Cerebellar nuclear complex (tissue), 1 donor: ENCODE results near the gene SORL1.
"Not testable (repeated sequence)": the region's sequence is repeated elsewhere in the genome, so short reads cannot be mapped to it uniquely, and the experiment has no call there.

ENCODE experiments used
- DNase-seq, 2 experiments: peaks; one replicate each; lab custom pipeline; 2025; lab: John Stamatoyannopoulos, UW

The SORL1 gene

GRCh38 chr11:121451986-121452608 is at the start of gene SORL1:
TSS of gene SORL1 (plus strand) at chr11:121452314. CDS start at chr11:121452332, 18 bp downstream.
- peak in 1 of 2 experiments; percentile 39 for DNase-seq

GRCh38 chr11:121405646-121406045 is 46.5 kb upstream of the SORL1 start:
- no peak for DNase-seq

DNA sequence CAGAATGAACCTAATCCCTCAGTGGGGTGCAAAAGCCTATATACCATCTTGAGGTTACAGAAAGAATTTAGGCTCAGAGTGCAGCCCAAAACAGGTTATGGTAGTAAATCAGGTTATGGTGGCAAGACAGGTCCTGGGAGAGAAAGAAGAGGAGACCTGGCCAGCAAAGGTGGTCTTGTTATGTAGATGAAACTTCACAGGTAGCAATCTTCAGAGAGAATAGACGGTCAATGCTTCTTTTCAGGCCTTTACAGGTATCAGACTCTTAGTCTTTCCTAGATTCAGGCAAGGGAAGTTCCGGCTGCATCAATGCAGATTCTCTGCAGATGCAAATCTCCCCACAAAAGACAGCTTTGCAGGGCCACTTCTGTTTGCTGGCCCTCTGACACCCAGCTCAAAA is 45.8 kb upstream of the SORL1 start:
- DNase-seq, result no peak

GRCh38 chr11:121408830-121409229 is 43.3 kb upstream of the SORL1 start:
- no peak for DNase-seq

DNA sequence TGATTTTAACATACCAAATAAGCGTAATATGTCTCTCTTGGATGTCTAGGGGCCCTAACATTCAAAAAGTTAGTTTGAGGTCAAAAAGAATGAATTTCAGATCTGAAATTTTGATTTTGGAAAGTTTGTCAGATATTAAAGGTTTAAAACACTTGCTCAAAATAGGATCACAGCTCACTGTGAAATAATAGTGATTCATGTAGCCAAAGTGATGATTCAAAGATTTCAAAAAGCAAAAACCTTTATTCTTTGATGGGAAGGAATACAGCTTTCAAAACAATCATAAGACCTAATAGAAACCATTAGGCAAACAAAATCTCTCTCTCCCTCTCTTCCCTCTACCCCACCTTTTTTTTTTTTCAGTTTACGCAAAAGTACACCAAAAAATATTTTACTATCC is 42.1 kb upstream of the SORL1 start:
- DNase-seq, result not testable (repeated sequence)

DNA sequence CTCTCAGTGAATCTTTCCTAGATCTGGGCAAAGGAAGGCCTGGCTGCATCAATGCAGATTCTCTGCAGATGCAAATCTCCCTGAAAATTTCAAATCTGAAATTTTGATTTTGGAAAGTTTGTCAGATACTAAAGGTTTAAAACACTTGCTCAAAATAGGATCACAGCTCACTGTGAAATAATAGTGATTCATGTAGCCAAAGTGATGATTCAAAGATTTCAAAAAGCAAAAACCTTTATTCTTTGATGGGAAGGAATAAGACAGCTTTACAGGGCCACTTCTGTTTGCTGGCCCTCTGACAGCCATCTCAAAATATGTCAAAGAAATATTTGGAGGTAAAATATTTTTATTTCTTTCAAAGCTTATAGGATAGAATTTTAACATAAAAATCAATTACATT is 40.8 kb upstream of the SORL1 start:
- DNase-seq, result not testable (repeated sequence)

- DNase-seq, result no peak
Measured at GRCh38 chr11:121412000-121412587, 40.0 kb upstream of the SORL1 start.

- DNase-seq, result no peak
Measured at GRCh38 chr11:121412711-121413415, 39.3 kb upstream of the SORL1 start.

- DNase-seq, result peak in 1 of 2 experiments; percentile 42
Measured at GRCh38 chr11:121414141-121414913, 37.8 kb upstream of the SORL1 start.

- no peak for DNase-seq
Measured at GRCh38 chr11:121415856-121416255, 36.3 kb upstream of the SORL1 start.

DNA sequence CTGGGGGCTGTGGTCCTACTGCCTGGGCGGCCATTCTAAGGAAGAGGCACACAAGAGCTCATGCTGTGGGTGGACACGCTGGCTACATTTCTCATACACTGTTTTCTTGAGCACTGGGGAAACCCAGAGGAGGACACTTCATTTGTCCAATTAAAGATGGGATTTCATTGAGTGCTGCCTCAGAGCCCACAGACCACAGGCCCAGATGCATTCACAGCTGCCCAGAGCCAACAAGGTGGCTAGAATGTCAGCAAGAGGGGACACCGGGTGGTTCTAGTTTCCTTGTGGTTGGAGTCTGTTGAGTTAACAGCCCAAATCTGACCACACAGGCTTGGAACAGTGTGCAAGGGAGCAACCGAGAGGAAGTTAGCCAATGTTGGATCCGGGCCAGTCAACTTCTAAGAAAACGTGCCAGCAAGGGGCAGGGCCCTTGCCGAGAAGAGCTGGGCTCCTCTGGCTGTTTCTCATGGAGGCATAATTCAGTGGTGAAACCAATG is 35.0 kb upstream of the SORL1 start:
- DNase-seq, result no peak

- DNase-seq, result no peak
Measured at GRCh38 chr11:121417607-121418006, 34.5 kb upstream of the SORL1 start.

DNA sequence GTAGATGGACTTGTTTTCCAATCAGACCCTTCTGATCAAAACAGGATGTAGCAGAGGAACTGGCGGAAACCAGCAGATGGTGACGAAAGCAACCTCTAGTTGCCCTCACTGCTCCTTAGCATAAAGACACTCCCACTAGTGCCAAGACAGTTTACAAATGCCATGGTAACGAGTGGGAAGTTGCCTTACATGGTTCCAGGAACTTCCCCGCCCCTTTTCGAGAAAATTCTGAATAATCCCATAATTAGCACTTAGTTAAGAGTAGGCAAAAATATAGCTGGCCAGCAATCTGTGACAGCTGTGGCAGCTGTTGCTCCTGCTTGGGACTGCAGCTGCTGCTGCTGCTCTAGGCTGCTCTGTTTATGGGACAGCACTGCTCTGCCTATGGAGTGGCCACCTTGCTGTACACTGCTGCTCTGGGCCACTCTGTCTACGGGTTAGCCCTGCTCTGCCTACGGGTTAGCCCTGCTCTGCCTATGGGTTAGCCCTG is 33.4 kb upstream of the SORL1 start:
- DNase-seq, result no peak

- DNase-seq, result no peak
Measured at GRCh38 chr11:121419836-121420235, 32.3 kb upstream of the SORL1 start.

DNA sequence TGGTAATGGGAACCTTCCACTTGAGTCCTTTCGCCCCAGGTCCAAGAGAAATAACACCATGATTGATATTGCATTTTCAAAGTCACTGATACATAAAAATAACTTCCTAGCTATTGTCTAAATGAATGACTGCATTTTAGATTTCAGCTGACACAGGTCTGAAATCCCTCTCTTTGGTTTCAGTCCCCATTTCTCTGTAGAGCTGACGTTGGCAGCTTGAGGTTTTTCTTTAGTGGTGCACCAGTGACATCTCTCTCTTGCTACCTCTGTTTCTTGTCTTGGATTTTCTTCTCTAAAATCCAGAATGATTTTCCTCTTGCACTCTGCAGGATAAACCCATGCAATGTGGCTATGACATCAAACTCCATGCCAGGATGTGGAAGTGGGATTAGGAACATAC is 31.7 kb upstream of the SORL1 start:
- no peak for DNase-seq

GRCh38 chr11:121421149-121421901 is 30.8 kb upstream of the SORL1 start:
- no peak for DNase-seq

GRCh38 chr11:121422675-121423074 is 29.4 kb upstream of the SORL1 start:
- DNase-seq, result no peak

DNA sequence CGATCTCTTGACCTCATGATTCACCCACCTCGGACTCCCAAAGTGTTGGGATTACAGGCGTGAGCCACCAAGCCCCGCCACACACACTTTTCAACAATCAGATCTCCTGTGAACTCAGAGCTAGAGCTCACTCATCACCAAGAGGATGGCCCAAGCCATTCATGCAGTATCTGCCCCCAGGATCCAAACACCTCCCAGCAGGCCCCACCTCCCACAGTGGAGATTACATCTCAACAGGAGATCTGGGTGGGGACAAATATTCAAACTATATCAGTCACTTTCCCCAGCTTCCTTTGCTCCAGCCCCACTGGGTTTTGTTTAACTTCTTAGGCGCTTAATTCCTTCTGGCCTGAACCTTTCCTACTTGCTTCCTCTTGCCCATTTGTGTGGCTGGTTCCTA is 26.3 kb upstream of the SORL1 start:
- DNase-seq, result no peak

GRCh38 chr11:121426476-121427399 is 25.4 kb upstream of the SORL1 start:
- no peak for DNase-seq

DNA sequence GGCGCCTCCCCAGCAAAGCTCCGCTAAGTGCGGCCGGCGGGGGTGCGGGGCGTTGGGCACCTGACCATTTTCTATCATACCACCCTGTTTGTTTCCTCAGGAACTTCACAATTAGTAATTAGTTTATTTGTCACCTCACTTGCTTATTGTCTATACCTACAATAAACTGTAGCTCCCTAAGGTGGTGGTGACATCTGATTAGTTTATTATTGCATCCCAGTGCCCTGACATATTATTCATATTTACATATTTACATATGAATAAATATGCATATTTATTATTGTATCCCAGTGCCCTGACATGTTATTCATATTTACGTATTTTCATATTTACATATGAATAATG is 24.7 kb upstream of the SORL1 start:
- no peak for DNase-seq
